H1 (cell line): ENCODE results near the gene DLX2. TPM values are rescaled to one million over a fixed set of nuclear protein-coding genes. Genes with fewer than 3 reads are reported as not detected.

Experiments
- CTCF ChIA-PET: fragments of 300-600 bp; sonication (Branson Sonifier 250); formaldehyde crosslinking; loops from one replicate; lab custom pipeline; 2021; ENCODE audit not compliant: partially characterized antibody; lab: Charles Lee
- POLR2A ChIA-PET: fragments of 300-600 bp; sonication (Branson Sonifier 250); formaldehyde crosslinking; loops from one replicate; lab custom pipeline; 2021; ENCODE audit warnings: inconsistent platforms; ENCODE audit not compliant: partially characterized antibody; lab: Charles Lee
- DNase-seq, 2 experiments: peaks; one replicate each; pipeline versions ENCODE4 v3.0.0 to v3.0.0-alpha.2; 2010 to 2022; ENCODE audit warnings: low spot score in 2 of 2, low read depth in 1 of 2, mixed read lengths in 1 of 2
- FAIRE-seq: peaks from 2 replicates; lab custom pipeline; 2011; peaks lifted over from hg19 to GRCh38; lab: Jason Lieb, UNC
- H2AFZ ChIP-seq: 2 replicates; pipeline ENCODE4 v1.8.1; 2012; ENCODE audit warnings: low read length, inconsistent platforms
- H2AK5ac ChIP-seq: 2 replicates; pipeline ENCODE4 v1.6.1; 2013; ENCODE audit warnings: low read depth, low read length
- H2BK120ac ChIP-seq: replicated peaks from 2 replicates; pipeline ENCODE3; 2013; ENCODE audit warnings: low read depth, low read length, inconsistent platforms
- H2BK12ac ChIP-seq: 2 replicates; pipeline ENCODE4 v1.6.1; 2013; ENCODE audit warnings: low read depth, low read length
- H2BK15ac ChIP-seq: 2 replicates; pipeline ENCODE4 v1.6.1; 2013; ENCODE audit warnings: low read length
- H2BK20ac ChIP-seq: 2 replicates; pipeline ENCODE4 v1.6.1; 2013; ENCODE audit warnings: low read length
- H2BK5ac ChIP-seq: 2 replicates; pipeline ENCODE4 v1.6.1; 2013; ENCODE audit warnings: low read depth, low read length
- H3K14ac ChIP-seq: 2 replicates; pipeline ENCODE4 v1.6.1; 2013; ENCODE audit warnings: inconsistent platforms; ENCODE audit not compliant: insufficient read length
- H3K18ac ChIP-seq: 2 replicates; pipeline ENCODE4 v1.6.1; 2013; ENCODE audit warnings: low read length; ENCODE audit errors: extremely low read depth
- H3K23ac ChIP-seq: 2 replicates; pipeline ENCODE4 v1.6.1; 2013; ENCODE audit warnings: inconsistent platforms; ENCODE audit not compliant: insufficient read length
- H3K23me2 ChIP-seq: 2 replicates; pipeline ENCODE4 v1.6.1; 2013; ENCODE audit warnings: low read depth, low read length
- H3K27ac ChIP-seq: 2 replicates; pipeline ENCODE4 v1.6.1; 2011; ENCODE audit warnings: low read depth, low read length, inconsistent platforms
- H3K27me3 ChIP-seq, 4 experiments: replicated peaks in 1 of 4; 1 replicate in 1 of 4; 2 replicates in 3 of 4; pipeline versions ENCODE4 v1.6.1 to v1.8.1; 2011 to 2013; ENCODE audit warnings: low read length in 3 of 4, mild to moderate bottlenecking in 3 of 4, inconsistent platforms in 2 of 4, mixed read lengths in 2 of 4, moderate library complexity in 1 of 4; ENCODE audit not compliant: control insufficient read depth in 3 of 4, insufficient read depth in 3 of 4; ENCODE audit errors: extremely low read depth in 1 of 4
- H3K36me3 ChIP-seq, 4 experiments: 2 replicates each; pipeline versions ENCODE4 v1.6.1 to v1.8.1; 2011 to 2013; ENCODE audit warnings: mild to moderate bottlenecking in 4 of 4, low read length in 3 of 4, moderate library complexity in 2 of 4, control low read depth in 1 of 4, inconsistent platforms in 1 of 4; ENCODE audit not compliant: insufficient read depth in 4 of 4, control insufficient read depth in 2 of 4
- H3K4ac ChIP-seq: replicated peaks from 2 replicates; pipeline ENCODE3; 2013; ENCODE audit warnings: low read length, low read depth, mixed read lengths, inconsistent platforms; ENCODE audit not compliant: insufficient read length
- H3K4me1 ChIP-seq, 4 experiments: replicated peaks in 1 of 4; 1 replicate in 1 of 4; 2 replicates in 3 of 4; pipeline versions ENCODE4 v1.6.1 to v1.8.1; 2011 to 2013; ENCODE audit warnings: low read length in 3 of 4, inconsistent platforms in 2 of 4, mixed read lengths in 1 of 4; ENCODE audit not compliant: insufficient read depth in 4 of 4, control insufficient read depth in 3 of 4
- H3K4me2 ChIP-seq, 2 experiments: 2 replicates each; pipeline versions ENCODE4 v1.6.1 to v1.8.1; 2011 to 2013; ENCODE audit warnings: low read depth in 2 of 2, low read length in 2 of 2, control low read depth in 1 of 2, inconsistent platforms in 1 of 2, mild to moderate bottlenecking in 1 of 2; ENCODE audit not compliant: insufficient read depth in 1 of 2
- H3K4me3 ChIP-seq, 4 experiments: fragments of 200-600, 300-600 bp in 1 of 4; sonication (generic), shearing (Covaris generic), sonication (Bioruptor Twin) in 1 of 4; 2 replicates each; pipeline versions ENCODE4 v1.5.1 to v1.8.1; 2011 to 2016; ENCODE audit warnings: low read length in 4 of 4, low read depth in 3 of 4, control low read depth in 2 of 4, inconsistent platforms in 2 of 4, mild to moderate bottlenecking in 2 of 4, mixed read lengths in 1 of 4, moderate library complexity in 1 of 4; ENCODE audit not compliant: insufficient read depth in 2 of 4; ENCODE audit errors: extremely low read depth in 1 of 4
- H3K56ac ChIP-seq: replicated peaks from 2 replicates; pipeline ENCODE3; 2013; ENCODE audit warnings: low read depth, mild to moderate bottlenecking, mixed read lengths, low read length, inconsistent platforms; ENCODE audit not compliant: insufficient read length
- H3K79me1 ChIP-seq: 2 replicates; pipeline ENCODE4 v1.6.1; 2013; ENCODE audit warnings: low read depth, low read length, control low read depth
- H3K79me2 ChIP-seq, 2 experiments: 2 replicates each; pipeline versions ENCODE4 v1.6.1 to v1.8.1; 2012 to 2013; ENCODE audit warnings: low read length in 2 of 2, mild to moderate bottlenecking in 2 of 2, inconsistent platforms in 1 of 2; ENCODE audit not compliant: insufficient read depth in 2 of 2, control insufficient read depth in 1 of 2
- H3K9ac ChIP-seq, 4 experiments: replicated peaks in 1 of 4; 1 replicate in 1 of 4; 2 replicates in 3 of 4; pipeline versions ENCODE4 v1.6.1 to v1.8.1; 2011 to 2013; ENCODE audit warnings: low read depth in 3 of 4, low read length in 3 of 4, control low read depth in 2 of 4, mild to moderate bottlenecking in 2 of 4, moderate library complexity in 2 of 4, inconsistent platforms in 1 of 4; ENCODE audit errors: extremely low read depth in 1 of 4
- H3K9me3 ChIP-seq, 2 experiments: 2 replicates each; pipeline versions ENCODE4 v1.6.1 to v1.8.1; 2012 to 2013; ENCODE audit warnings: mild to moderate bottlenecking in 2 of 2, moderate library complexity in 2 of 2, control low read depth in 1 of 2, inconsistent platforms in 1 of 2, low read depth in 1 of 2, low read length in 1 of 2, mixed read lengths in 1 of 2; ENCODE audit not compliant: insufficient read depth in 2 of 2
- H4K20me1 ChIP-seq, 2 experiments: replicated peaks in 1 of 2; 2 replicates each; pipeline versions ENCODE3 to v1.8.1; 2011 to 2013; ENCODE audit warnings: inconsistent platforms in 2 of 2, low read length in 2 of 2, mild to moderate bottlenecking in 1 of 2; ENCODE audit not compliant: insufficient read depth in 2 of 2, control insufficient read depth in 1 of 2
- H4K5ac ChIP-seq: 2 replicates; pipeline ENCODE4 v1.6.1; 2013; ENCODE audit warnings: low read length, low read depth, mixed read lengths, inconsistent platforms; ENCODE audit not compliant: insufficient read length
- H4K8ac ChIP-seq: 2 replicates; pipeline ENCODE4 v1.8.0; 2013; ENCODE audit warnings: mild to moderate bottlenecking, moderate library complexity, low read length, inconsistent platforms; ENCODE audit not compliant: insufficient read depth; ENCODE audit errors: extremely low read depth
- H4K91ac ChIP-seq: replicated peaks from 2 replicates; pipeline ENCODE3; 2013; ENCODE audit warnings: low read length, mixed read lengths, inconsistent platforms; ENCODE audit not compliant: insufficient read length
- BACH1 ChIP-seq: IDR thresholded peaks from 2 replicates; pipeline ENCODE4 v1.6.1; 2012; ENCODE audit warnings: low read length, improper control_type of control experiment
- CBX8 ChIP-seq: fragments of 300-800, 300-1000 bp; sonication (generic); IDR thresholded peaks from 2 replicates; pipeline ENCODE4 v1.7.1; 2016; ENCODE audit warnings: low read depth, low read length, borderline replicate concordance
- SAP30 ChIP-seq: fragments of 300-600 bp; sonication (generic); IDR thresholded peaks from 2 replicates; pipeline ENCODE4 v1.7.1; 2012; ENCODE audit warnings: low read length, moderate library complexity, mild to moderate bottlenecking, inconsistent platforms; ENCODE audit not compliant: insufficient read depth, insufficient replicate concordance
- SIX5 ChIP-seq: IDR thresholded peaks from 2 replicates; pipeline ENCODE4 v1.6.1; 2011; ENCODE audit warnings: mild to moderate bottlenecking, low read depth, low read length
- TEAD4 ChIP-seq: IDR thresholded peaks from 2 replicates; pipeline ENCODE4 v1.6.1; 2012; ENCODE audit warnings: low read depth, low read length, inconsistent platforms, mixed read lengths
- WGBS, 2 experiments: shearing (Covaris generic) in 1 of 2; methylation state at CpG; one replicate each; pipeline versions ENCODE4 v1.1.6 to v1.1.7; 2013 to 2015; ENCODE audit warnings: low lambda C conversion rate in 2 of 2, mixed read lengths in 2 of 2, inconsistent platforms in 1 of 2, low coverage in 1 of 2, missing lambda C conversion rate in 1 of 2; ENCODE audit not compliant: insufficient replicate concordance in 2 of 2, insufficient coverage in 1 of 2, insufficient read length in 1 of 2; ENCODE audit errors: extremely low coverage in 1 of 2, missing lambda C conversion rate in 1 of 2; 5-methylcytosine and 5-hydroxymethylcytosine counted together
- polyA plus RNA-seq, 7 experiments: library from polyadenylated mRNA; depleted of rRNA in 3 of 7; stranded (reverse) in 5 of 7; unstranded in 2 of 7; fragments of >200 nt in 5 of 7; fragments of 200-250 nt in 2 of 7; gene quantifications; 1 replicate in 5 of 7; 2 replicates in 1 of 7; 4 replicates in 1 of 7; pipeline versions ENCODE4 v1.2.1 to v1.2.3, GENCODE V29; 2011 to 2013; ENCODE audit warnings: missing spikeins in 2 of 7, mixed read lengths in 2 of 7
- total RNA-seq: library from RNA; stranded (reverse); fragmentation: NEBNext Ultra II Directional; extraction: Animal tissue kit (Norgen Biotek cat#: 25700); gene quantifications from 2 replicates; pipeline ENCODE4 v1.2.1, GENCODE V29; 2021

DLX2 gene
- total and polyA plus RNA-seq, 2 of the 8 experiments (the other 6 are each of a cell fraction or from before 2014, with no cell fraction given) = 0.45 TPM; not detected in 1

DNA sequence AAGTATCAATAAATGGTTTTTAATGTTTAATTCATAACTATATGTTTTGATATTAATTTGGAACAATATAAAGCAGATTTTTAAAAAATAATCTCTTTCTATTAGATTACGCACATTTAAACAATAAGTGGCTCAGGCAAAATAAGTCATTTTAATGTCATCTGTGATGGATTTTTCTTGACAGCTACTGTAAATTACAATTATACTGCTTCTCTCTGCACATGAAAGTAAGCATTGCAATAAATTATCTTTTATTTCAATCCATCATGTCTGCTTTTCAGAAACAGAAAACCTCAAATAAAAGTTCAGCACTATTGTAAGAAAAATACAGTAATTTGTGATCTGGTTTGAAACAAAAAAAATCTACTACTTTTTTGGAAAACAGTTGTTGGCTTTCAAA lies 28.4 kb downstream of the DLX2 start:
- Histone ChIP-seq H2BK20ac (no peak overlapping the region), H3K14ac (no peak overlapping the region), H3K4me3 (no peak overlapping the region), H3K56ac (no peak overlapping the region), H3K4me1 (no peaks in the 10 kb centered on the region), H3K23me2 (no peaks in the 10 kb centered on the region), H2BK15ac (no peak overlapping the region), H3K27ac (no peak overlapping the region), H2BK12ac (no peak overlapping the region), H4K91ac (no peak overlapping the region), H2AFZ (no peak overlapping the region), H4K20me1 (peaks cover 2% of the 10 kb centered on the region in 2 experiments), H3K27me3 (peaks cover 10 to 16% (median 13%) of the 10 kb centered on the region in 4 experiments), H2BK5ac (no peak overlapping the region), H4K8ac (no peak overlapping the region), H4K5ac (no peak overlapping the region), H3K79me1 (no peaks in the 10 kb centered on the region), H2BK120ac (no peak overlapping the region), H3K36me3 (no peaks in the 10 kb centered on the region; a peak in 1 of 8 replicates), H3K79me2 (no peaks in the 10 kb centered on the region), H3K23ac (no peak overlapping the region), H3K9me3 (no peaks in the 10 kb centered on the region), H3K18ac (no peak overlapping the region), H3K4ac (no peak overlapping the region), H3K9ac (no peak overlapping the region), H3K4me2 (no peak overlapping the region), H2AK5ac (no peak overlapping the region)
- 94% methylated on average over 1 of the region's 1 CpG; no CpG with 5 or more reads in 1 of the 2 experiments for WGBS, 2 experiments
- DNase-seq (no peak), FAIRE-seq (no peak)
- TF ChIP-seq BACH1 (no peak), CBX8 (no peak), TEAD4 (no peak), SAP30 (no peak), SIX5 (no peak)
- CTCF ChIA-PET = interaction anchor here (1.4 kb wide), 1 partner anchor 30 kb away, joined by 3 read pairs; no protein-coding TSS in a partner anchor
- POLR2A ChIA-PET = no interaction called here
